GM19035 (cell line): ENCODE data around the gene LINC00305.
A peak's percentile ranks its signal among the peaks of the same experiment; 100 is the strongest.

Experiments
- ATAC-seq: cut with Tn5 transposase; IDR thresholded peaks from one replicate; pipeline ENCODE4 v1.9.1; 2021; ENCODE audit not compliant: unreplicated experiment

LINC00305 gene

GRCh38 chr18:64037812-64038414, 111.0 kb downstream of the LINC00305 start:
- peak; percentile 83 for ATAC-seq

- ATAC-seq, result no peak
Observed at GRCh38 chr18:64032312-64032711, 116.6 kb downstream of the LINC00305 start.

- ATAC-seq, result no peak
Observed at GRCh38 chr18:64031411-64031810, 117.5 kb downstream of the LINC00305 start.
